Activated naive CD8-positive, alpha-beta T cell (primary cell): Measurements from ENCODE around the gene RNF150.

Source experiments
- H3K27ac Mint-ChIP-seq: one replicate; pipeline ENCODE4 v1.8.0; 2021; ENCODE audit warnings: mixed read lengths
- H3K27me3 Mint-ChIP-seq: one replicate; pipeline ENCODE4 v1.8.0; 2021; ENCODE audit warnings: mixed read lengths
- H3K36me3 Mint-ChIP-seq: one replicate; pipeline ENCODE4 v1.8.0; 2021; ENCODE audit warnings: mixed read lengths
- H3K4me1 Mint-ChIP-seq: one replicate; pipeline ENCODE4 v1.8.0; 2021; ENCODE audit warnings: low read depth, mixed read lengths
- H3K4me3 Mint-ChIP-seq: one replicate; pipeline ENCODE4 v1.8.0; 2021; ENCODE audit warnings: mild to moderate bottlenecking, mixed read lengths
- H3K9me3 Mint-ChIP-seq: one replicate; pipeline ENCODE4 v1.8.0; 2021; ENCODE audit warnings: low read depth, mixed read lengths

Gene RNF150

DNA sequence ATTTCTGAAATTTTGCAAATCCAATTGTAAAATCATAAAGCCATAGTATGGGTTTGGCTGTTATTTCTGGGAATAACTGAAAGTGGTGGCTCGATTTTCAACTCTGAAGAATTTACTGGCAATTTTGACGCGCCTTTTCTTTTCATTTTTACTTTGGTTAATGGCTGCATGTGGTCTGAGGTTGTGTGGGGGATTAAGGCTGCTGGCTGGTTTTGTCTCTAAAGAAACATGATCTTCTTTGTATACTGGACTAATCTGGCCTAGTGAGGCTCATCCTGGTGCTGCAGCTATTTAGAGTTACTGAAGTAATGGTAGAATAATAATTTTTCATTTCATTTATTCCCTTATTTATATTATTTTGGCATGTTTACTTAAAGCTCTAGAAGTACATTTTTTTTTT, 164.0 kb downstream of the RNF150 start:
- no peaks in the 10 kb centered on the region for H3K9me3 Mint-ChIP-seq
- no peaks in the 10 kb centered on the region for H3K4me1 Mint-ChIP-seq
- H3K4me3 Mint-ChIP-seq, result no peak overlapping the region
- H3K36me3 Mint-ChIP-seq, result no peaks in the 10 kb centered on the region
- no peaks in the 10 kb centered on the region for H3K27me3 Mint-ChIP-seq
- no peak overlapping the region for H3K27ac Mint-ChIP-seq

DNA sequence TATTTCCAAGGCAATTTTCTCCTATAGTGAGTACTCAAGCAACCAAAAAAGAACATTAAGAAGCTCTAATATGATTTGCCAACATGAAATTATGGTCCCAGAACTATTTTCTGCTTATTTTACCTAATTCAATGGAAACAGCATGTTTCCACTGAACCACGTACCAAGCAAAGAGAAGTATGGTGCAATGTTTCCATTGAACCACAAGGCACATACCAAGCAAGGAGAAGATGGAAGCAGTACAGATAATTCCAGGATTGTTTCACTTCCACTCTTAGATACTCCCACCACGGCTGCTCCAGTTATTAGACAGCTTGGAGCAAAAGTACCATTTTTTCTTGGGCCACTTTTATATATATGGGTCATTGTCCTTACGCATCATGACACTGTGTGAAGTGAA, 164.9 kb downstream of the RNF150 start:
- no peak overlapping the region for H3K4me3 Mint-ChIP-seq
- H3K4me1 Mint-ChIP-seq, result no peaks in the 10 kb centered on the region
- no peaks in the 10 kb centered on the region for H3K9me3 Mint-ChIP-seq
- no peaks in the 10 kb centered on the region for H3K27me3 Mint-ChIP-seq
- H3K36me3 Mint-ChIP-seq, result no peaks in the 10 kb centered on the region
- H3K27ac Mint-ChIP-seq, result no peak overlapping the region

DNA sequence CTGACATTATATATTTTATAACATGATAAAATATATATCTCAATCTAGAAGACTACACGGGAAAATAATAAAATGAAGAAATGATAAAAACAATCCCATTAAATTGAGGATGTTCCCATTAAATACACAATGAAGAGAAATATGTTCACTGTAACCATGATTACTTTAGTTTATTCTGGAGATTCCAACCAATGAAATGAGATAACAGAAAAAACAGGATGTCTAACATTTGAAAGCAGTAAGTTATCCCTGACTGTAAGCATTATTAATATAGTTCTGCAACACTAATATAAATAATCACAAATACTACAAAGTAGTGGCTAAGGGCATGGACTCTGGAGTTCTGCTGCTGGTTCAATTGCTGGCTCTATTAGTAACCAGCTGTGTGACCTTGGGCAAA, 169.4 kb downstream of the RNF150 start:
- H3K4me1 Mint-ChIP-seq, result no peaks in the 10 kb centered on the region
- H3K4me3 Mint-ChIP-seq, result no peak overlapping the region
- H3K36me3 Mint-ChIP-seq, result no peaks in the 10 kb centered on the region
- H3K9me3 Mint-ChIP-seq, result no peaks in the 10 kb centered on the region
- no peak overlapping the region for H3K27ac Mint-ChIP-seq
- H3K27me3 Mint-ChIP-seq, result no peaks in the 10 kb centered on the region

DNA sequence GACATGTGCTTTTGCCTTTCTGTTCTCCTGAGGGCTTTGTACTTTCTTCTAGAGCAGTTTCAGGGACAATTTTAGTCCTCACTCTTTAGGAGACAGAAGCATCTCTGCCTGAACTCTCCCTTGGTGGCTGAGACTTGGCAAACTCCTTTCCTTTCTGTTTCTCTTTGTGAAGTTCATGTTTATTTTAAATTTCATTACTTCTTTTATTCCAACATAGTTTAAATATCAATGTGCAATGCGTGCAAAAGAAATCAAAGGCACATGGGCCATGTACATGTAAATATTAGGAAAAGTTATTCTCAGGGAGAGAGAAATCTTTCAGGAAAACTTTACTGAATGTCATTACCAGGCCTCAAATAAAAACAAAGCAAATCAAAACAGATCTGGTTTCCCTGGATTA, 177.6 kb downstream of the RNF150 start:
- Mint-ChIP-seq H3K9me3 (peaks cover 5% of the 10 kb centered on the region), H3K27ac (no peak overlapping the region), H3K4me1 (no peaks in the 10 kb centered on the region), H3K36me3 (no peaks in the 10 kb centered on the region), H3K4me3 (no peak overlapping the region), H3K27me3 (no peaks in the 10 kb centered on the region)

DNA sequence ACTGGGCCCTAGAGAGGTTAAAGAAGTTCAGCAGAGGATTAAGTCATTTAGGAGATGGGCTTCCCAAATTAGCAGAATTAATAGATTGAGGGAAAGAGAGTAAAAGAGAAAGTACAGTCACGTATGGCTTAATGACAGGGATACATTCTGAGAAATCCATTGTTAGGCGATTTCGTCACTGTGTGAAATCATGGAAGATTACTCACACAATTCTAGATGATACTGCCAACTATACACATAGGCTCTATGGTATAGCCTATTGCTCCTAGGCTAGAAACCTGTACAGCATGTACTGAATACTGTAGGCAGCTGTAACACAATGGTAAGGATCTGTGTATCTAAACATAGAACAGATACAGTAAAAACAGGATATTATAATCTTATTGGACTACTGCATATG, 180.6 kb downstream of the RNF150 start:
- Mint-ChIP-seq H3K36me3 (no peaks in the 10 kb centered on the region), H3K27me3 (no peaks in the 10 kb centered on the region), H3K9me3 (peaks cover 5% of the 10 kb centered on the region), H3K4me3 (no peak overlapping the region), H3K4me1 (no peaks in the 10 kb centered on the region), H3K27ac (no peak overlapping the region)

DNA sequence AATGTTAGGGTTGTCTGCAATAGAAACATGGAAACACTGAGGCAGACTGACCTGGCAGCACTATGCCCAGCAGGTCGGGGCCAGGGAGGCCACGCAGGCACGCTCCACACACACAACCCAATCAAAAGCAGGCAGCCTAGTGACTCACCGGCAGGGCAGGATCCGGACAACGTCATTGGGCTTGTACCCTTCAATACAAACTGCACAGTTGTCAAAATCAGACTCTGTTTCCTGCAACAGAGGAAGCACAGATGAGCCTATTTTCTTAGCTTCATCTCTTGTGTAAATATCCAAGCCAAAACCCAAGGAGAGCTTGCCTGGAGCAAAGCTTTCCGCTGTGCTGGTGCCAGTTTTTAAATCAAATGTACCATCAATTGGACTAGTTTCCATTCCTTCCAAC, 185.8 kb downstream of the RNF150 start:
- Mint-ChIP-seq H3K4me1 (no peaks in the 10 kb centered on the region), H3K4me3 (no peak overlapping the region), H3K36me3 (no peaks in the 10 kb centered on the region), H3K9me3 (no peaks in the 10 kb centered on the region), H3K27me3 (no peaks in the 10 kb centered on the region), H3K27ac (no peak overlapping the region)

DNA sequence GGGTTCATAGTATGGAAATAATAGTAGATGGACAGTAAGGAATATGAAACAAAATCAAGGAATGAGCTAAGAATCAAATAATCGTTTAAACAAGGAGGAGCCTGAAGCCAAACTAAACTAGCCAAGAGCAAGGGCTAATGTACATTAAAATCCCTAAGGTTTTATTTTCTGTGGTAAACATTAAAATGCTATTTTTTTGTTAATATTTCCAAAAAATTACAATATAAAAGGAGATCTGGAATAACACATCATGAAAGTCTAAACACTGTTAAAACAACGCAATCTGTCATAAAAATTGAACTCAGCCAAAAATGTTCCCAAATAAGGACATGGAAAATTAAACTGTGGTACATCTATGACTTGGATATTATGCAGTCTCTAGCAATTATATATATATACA, 188.2 kb downstream of the RNF150 start:
- Mint-ChIP-seq H3K27ac (no peak overlapping the region), H3K36me3 (no peaks in the 10 kb centered on the region), H3K9me3 (no peaks in the 10 kb centered on the region), H3K27me3 (no peaks in the 10 kb centered on the region), H3K4me1 (no peaks in the 10 kb centered on the region), H3K4me3 (no peak overlapping the region)

DNA sequence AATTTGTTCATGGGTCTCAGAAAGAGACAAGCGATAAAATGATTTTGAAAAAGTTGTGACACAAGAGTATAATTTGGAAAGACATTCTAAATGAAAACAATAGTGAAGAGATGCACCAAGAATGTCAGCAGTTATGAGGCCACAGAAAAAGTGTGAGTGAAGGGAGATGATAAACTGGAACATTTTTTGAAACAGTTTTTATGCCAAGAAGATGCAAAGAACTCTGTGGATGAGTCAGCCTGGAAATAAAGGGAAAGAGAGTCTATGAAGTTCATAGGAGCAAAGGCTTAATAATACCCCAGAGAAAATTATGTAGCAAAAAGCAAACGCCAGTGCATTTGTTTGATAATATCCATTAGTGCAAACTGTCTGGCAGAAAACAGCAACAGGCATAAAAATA, 188.7 kb downstream of the RNF150 start:
- Mint-ChIP-seq H3K9me3 (no peaks in the 10 kb centered on the region), H3K27ac (no peak overlapping the region), H3K36me3 (no peaks in the 10 kb centered on the region), H3K4me1 (no peaks in the 10 kb centered on the region), H3K4me3 (no peak overlapping the region), H3K27me3 (no peaks in the 10 kb centered on the region)

DNA sequence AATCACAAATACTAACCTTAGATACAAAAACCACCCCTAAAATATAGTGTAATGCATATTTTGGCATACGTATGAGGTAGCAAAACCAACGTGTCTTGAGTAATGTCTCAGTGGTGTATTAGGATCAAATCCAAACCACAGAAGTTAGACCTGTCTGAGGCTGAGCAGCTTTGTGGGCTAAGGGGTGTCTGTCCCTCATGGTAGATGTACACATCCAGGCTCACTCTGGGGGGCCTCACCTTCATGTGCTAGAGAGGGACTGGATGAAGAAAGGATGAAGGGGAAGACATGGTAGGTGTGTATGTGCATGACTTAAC, 189.1 kb downstream of the RNF150 start:
- H3K9me3 Mint-ChIP-seq, result no peaks in the 10 kb centered on the region
- H3K4me3 Mint-ChIP-seq, result no peak overlapping the region
- no peaks in the 10 kb centered on the region for H3K36me3 Mint-ChIP-seq
- H3K27ac Mint-ChIP-seq, result no peak overlapping the region
- H3K27me3 Mint-ChIP-seq, result no peaks in the 10 kb centered on the region
- H3K4me1 Mint-ChIP-seq, result no peaks in the 10 kb centered on the region

DNA sequence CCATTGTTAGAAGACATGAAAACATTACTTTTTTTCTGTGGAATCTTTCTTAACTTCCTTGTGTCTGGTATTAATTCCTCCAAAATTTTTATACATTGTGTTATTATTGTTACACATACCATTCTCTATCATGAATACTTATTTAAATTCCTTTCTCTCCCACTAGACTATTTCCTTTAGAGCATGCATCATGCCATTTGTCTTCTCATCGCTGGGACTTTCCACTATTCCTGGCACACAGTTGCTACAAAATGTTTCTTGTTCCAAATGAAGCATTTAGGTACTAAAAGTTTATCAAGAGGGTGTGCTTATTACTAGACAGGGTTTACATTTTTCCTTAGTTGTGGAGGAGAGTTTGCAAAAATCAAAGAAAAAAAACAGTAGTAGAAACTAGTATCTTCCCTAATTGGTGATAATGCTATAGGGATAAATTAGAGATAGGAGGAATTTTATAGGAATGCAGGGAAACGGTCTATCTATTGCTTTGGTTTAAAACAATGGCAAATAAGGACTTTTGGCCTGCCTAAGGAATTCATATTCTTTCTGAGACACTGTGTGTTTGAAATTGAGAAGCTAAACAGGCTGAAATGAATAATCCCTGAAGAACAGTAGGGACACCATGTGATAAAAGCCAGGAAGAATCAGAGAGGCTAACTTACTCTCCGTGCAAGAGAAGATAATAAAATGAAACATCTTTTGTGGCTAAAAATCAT, 189.6 kb downstream of the RNF150 start:
- Mint-ChIP-seq H3K36me3 (no peaks in the 10 kb centered on the region), H3K27ac (no peak overlapping the region), H3K4me1 (no peaks in the 10 kb centered on the region), H3K27me3 (no peaks in the 10 kb centered on the region), H3K9me3 (no peaks in the 10 kb centered on the region), H3K4me3 (no peak overlapping the region)

DNA sequence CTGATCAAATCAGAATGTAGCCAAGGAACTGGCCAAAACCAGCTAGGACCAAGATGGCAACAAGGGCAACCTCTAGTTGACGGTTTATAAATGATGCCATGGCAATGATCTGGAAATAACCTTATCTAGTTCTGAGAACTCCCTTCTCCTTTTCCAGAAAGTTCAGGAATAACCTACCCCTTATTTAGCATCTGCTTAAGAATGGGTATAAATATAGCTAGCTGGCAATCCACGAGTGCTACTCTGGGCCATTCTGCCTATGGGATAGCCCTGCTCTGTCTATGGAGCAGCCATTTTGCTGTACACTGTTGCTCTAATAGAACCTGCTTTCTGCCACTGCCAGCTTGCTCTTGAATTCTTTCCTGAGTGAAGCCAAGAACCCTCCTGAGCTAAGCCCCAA, 192.7 kb downstream of the RNF150 start:
- Mint-ChIP-seq H3K36me3 (no peaks in the 10 kb centered on the region), H3K27ac (no peak overlapping the region), H3K4me3 (no peak overlapping the region), H3K27me3 (no peaks in the 10 kb centered on the region), H3K4me1 (no peaks in the 10 kb centered on the region), H3K9me3 (no peaks in the 10 kb centered on the region)

DNA sequence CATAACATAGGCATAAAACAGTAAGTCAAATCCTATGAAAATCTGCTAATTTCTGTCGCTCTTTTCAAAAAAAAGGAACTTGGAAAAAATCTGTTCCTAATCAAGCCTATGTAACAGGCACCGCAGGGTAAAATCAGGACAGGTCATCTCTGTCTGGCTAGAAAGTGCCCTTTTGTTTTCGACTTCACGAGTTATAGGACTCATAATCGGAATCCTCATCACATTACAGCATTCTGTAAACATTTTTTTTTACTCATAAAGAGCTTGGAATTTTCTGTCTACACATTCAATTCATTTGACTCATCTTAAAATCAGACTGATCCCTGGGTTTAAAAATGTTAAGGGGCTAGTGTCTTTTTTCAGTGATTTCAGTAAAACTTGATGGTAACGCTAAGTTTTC, 195.4 kb downstream of the RNF150 start:
- no peaks in the 10 kb centered on the region for H3K9me3 Mint-ChIP-seq
- no peaks in the 10 kb centered on the region for H3K36me3 Mint-ChIP-seq
- no peak overlapping the region for H3K27ac Mint-ChIP-seq

DNA sequence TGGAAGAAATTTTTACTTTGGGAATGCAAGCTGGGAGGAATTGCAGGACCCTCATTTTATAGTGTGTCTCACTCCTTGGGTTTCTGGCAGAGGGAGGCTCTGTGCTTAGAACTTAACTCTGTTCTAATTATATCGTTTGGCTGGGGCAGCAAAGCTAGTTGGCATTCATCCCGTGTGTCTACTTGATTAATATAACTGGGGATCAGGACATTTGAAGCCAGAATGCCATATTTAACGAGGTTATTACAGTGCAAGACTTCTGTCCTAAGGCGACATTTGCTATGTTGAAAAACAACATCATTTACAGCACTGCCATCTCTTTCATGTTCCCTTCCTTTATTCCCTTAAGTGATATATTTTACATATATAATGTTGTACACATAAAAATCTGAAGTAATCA, 198.0 kb downstream of the RNF150 start:
- Mint-ChIP-seq H3K9me3 (no peaks in the 10 kb centered on the region), H3K4me1 (no peaks in the 10 kb centered on the region), H3K27me3 (peaks cover 4% of the 10 kb centered on the region), H3K4me3 (no peak overlapping the region), H3K27ac (no peak overlapping the region), H3K36me3 (no peaks in the 10 kb centered on the region)

More for the DNA sequence above, 195.4 kb downstream of the RNF150 start:
- no peak overlapping the region for H3K4me3 Mint-ChIP-seq
- no peaks in the 10 kb centered on the region for H3K4me1 Mint-ChIP-seq
- H3K27me3 Mint-ChIP-seq, result no peaks in the 10 kb centered on the region

DNA sequence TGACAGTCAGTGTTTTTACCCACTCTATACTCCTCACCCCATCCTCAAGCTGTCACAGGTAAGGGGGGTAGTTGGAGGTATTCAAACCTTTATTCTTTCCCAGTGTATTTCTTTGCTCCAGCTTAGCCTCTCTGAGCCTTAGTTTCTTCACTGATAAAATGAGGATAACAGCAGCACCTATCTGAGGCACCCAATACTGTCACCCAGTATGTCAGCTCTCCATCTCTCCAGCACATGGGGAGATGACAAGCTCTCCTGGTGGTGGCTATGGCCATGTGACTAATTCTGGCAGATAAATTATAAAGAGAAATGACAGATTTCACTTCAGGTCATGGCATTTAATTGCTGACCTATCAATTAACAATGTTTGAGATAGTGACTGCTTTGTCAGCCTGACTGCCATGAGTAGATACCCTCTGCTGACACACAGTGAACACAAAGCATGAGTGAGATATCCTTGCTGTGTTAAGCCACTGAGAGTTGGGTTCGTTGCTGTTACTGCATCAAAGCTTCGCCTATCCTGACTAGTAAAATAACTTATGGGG, 200.7 kb downstream of the RNF150 start:
- Mint-ChIP-seq H3K36me3 (no peaks in the 10 kb centered on the region), H3K4me3 (no peak overlapping the region)

DNA sequence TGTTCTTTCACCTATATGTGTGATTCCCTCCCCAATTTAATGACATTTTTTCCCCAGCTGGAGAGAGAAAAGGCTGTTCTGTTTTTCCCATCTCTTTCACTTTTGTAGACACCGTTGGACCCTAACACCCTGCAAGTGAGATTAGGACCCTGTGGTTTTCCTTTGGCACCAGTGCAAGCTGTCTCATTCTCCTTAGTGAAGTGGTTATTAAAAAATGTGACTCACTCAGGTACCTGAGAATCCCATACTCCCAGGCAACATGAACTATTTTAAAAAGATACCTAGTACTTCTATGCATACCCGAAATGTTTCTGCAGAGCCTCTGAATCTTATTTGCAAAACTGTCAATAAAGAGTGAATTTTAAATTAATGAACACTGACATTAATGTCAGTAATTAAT, 201.4 kb downstream of the RNF150 start:
- H3K36me3 Mint-ChIP-seq, result no peaks in the 10 kb centered on the region
- peaks cover 4% of the 10 kb centered on the region for H3K27me3 Mint-ChIP-seq
- H3K9me3 Mint-ChIP-seq, result no peaks in the 10 kb centered on the region
- H3K27ac Mint-ChIP-seq, result no peak overlapping the region
- no peaks in the 10 kb centered on the region for H3K4me1 Mint-ChIP-seq
- no peak overlapping the region for H3K4me3 Mint-ChIP-seq

More for the DNA sequence above, 200.7 kb downstream of the RNF150 start:
- Mint-ChIP-seq H3K27ac (no peak overlapping the region), H3K4me1 (no peaks in the 10 kb centered on the region), H3K27me3 (peaks cover 4% of the 10 kb centered on the region), H3K9me3 (no peaks in the 10 kb centered on the region)

DNA sequence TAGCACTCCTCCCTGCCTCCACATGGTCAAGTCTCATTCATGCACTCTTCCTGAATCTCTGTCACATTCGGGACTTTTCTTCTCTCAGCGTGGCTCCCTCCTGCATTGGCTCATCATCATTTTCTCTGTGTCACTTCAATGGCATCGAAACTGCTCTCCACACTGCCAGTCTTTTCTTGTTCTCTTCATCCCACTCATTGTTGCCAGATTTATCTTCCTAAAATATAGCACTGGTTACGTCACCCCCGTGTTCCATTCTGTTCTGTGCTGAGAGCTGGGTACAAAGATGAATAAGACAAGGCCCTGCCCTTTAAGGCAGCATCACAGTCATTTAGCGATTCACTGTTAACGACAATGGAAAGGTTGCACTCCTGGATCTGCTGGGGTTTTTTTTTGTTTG, 202.7 kb downstream of the RNF150 start:
- H3K27ac Mint-ChIP-seq, result no peak overlapping the region

More for the DNA sequence above, 202.7 kb downstream of the RNF150 start:
- Mint-ChIP-seq H3K4me1 (no peaks in the 10 kb centered on the region), H3K9me3 (no peaks in the 10 kb centered on the region), H3K36me3 (no peaks in the 10 kb centered on the region), H3K27me3 (peaks cover 4% of the 10 kb centered on the region), H3K4me3 (no peak overlapping the region)
